Measurements from ENCODE around the gene SCGB3A2. TPM values are rescaled to one million over a fixed set of nuclear protein-coding genes. Genes with fewer than 3 reads are reported as not detected.

The SCGB3A2 gene
- total and polyA plus RNA-seq, 2 donors (not counting 3 experiments of a cell fraction or from before 2014, with no cell fraction given): not detected

- H4K20me1 ChIP-seq (replicated peaks; ENCODE audit: control insufficient read depth, extremely low read depth, insufficient read depth, low read length): no peaks in the 10 kb centered on the region
- no peaks in the 10 kb centered on the region for H3K79me2 ChIP-seq (ENCODE audit: control insufficient read depth, insufficient read depth, low read length)
- ChIA-PET CTCF (interaction anchor here (12.6 kb wide), 1 partner anchor 81 kb away, joined by 170 read pairs; no protein-coding TSS in a partner anchor), POLR2A (no interaction called here)
- H3K4me3 ChIP-seq (replicated peaks in 1 of 3; ENCODE audit: insufficient read depth in 1 of 3, low read depth in 1 of 3, low read length in 3 of 3): no peak overlapping the region
- no peak overlapping the region for H3K27ac ChIP-seq (ENCODE audit: insufficient read depth, low read depth, low read length)
- H3K9me1 ChIP-seq (replicated peaks; ENCODE audit: control insufficient read depth, extremely low read depth, insufficient read depth, low read length): no peaks in the 10 kb centered on the region
- no TSS peak for BruUV-seq (replicated peaks)
- H3K36me3 ChIP-seq (ENCODE audit: control insufficient read depth in 2 of 2, extremely low read depth in 1 of 2, insufficient read depth in 2 of 2, low read length in 2 of 2): no peaks in the 10 kb centered on the region
- dilution Hi-C loops (cut with MboI; ENCODE audit: extremely low pct_ligation_motif_present, low sequenced_read_pairs): no loop called here
- H3K4me1 ChIP-seq (ENCODE audit: control insufficient read depth, extremely low read depth, insufficient read depth, low read length): no peaks in the 10 kb centered on the region
- DNase-seq (ENCODE audit: low read depth, low spot score) (no peak), FAIRE-seq (no peak)
- H3K4me2 ChIP-seq (ENCODE audit: insufficient read depth, low read length): no peak overlapping the region
- intact Hi-C loops (cut with micrococcal nuclease): loop anchor here (10.0 kb wide), 1 partner anchor 522 kb away; no protein-coding TSS in a partner anchor
- no peak overlapping the region for H2AFZ ChIP-seq (ENCODE audit: low read depth, low read length)
- H3K9me3 ChIP-seq (replicated peaks; ENCODE audit: control insufficient read depth, insufficient read depth, low read length): no peaks in the 10 kb centered on the region
- H3K9ac ChIP-seq (replicated peaks; ENCODE audit: extremely low read depth, insufficient read depth, low read length): no peak overlapping the region
- no peak for TF ChIP-seq CTCF (IDR thresholded peaks at IDR 0.05; ENCODE audit: extremely low read depth in 1 of 2, insufficient read depth in 1 of 2, low read depth in 1 of 2, low read length in 2 of 2)
- no peak for TF ChIP-seq JUN (IDR thresholded peaks at IDR 0.05; ENCODE audit: borderline replicate concordance, insufficient read depth, insufficient read length, low read depth)
- no peak for TF ChIP-seq POLR2A (IDR thresholded peaks at IDR 0.05; ENCODE audit: low read depth, low read length)
- no peak for TF ChIP-seq MAX (IDR thresholded peaks at IDR 0.05; ENCODE audit: insufficient read depth, insufficient read length)
- TF ChIP-seq GATA2 (IDR thresholded peaks at IDR 0.05; ENCODE audit: insufficient read depth, insufficient read length, low read depth, low read length): no peak
- no peak for TF ChIP-seq EZH2 (IDR thresholded peaks at IDR 0.05; ENCODE audit: borderline replicate concordance, low read depth, low read length, severe bottlenecking)
- TF ChIP-seq MYC (IDR thresholded peaks at IDR 0.05; ENCODE audit: low read depth, low read length): no peak
- peaks cover 0 to 3% of the 10 kb centered on the region in 2 experiments for H3K27me3 ChIP-seq (ENCODE audit: control insufficient read depth in 2 of 2, insufficient read depth in 2 of 2, low read length in 2 of 2)
Observed at GRCh38 chr5:147852365-147852764, 26.1 kb upstream of the SCGB3A2 start.
